Measurements from ENCODE around the gene GEMIN4.

DNA sequence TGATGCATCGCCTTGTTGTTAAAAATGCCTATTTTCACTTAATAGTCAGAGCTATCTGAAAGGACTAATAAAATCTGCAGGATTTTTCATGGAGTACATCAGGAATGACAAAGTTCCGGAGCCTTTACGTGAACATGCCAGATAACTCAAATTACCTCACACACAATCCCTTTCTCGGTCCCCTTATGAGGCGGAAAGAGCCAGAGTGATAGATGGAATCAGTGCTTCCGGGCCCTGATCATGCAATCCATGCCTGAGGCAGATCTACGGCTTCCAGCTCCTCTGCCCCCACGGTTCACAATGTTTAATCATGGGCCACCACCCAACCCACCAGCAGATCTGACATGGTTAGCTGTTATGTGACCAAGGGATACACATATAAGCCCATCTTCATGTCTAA lies 54.4 kb downstream of the GEMIN4 start:
- TF ChIP-seq, protein P1, sequence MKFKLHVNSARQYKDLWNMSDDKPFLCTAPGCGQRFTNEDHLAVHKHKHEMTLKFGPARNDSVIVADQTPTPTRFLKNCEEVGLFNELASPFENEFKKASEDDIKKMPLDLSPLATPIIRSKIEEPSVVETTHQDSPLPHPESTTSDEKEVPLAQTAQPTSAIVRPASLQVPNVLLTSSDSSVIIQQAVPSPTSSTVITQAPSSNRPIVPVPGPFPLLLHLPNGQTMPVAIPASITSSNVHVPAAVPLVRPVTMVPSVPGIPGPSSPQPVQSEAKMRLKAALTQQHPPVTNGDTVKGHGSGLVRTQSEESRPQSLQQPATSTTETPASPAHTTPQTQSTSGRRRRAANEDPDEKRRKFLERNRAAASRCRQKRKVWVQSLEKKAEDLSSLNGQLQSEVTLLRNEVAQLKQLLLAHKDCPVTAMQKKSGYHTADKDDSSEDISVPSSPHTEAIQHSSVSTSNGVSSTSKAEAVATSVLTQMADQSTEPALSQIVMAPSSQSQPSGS (CRISPR knock-in tag; IDR thresholded peaks at IDR 0.05; ENCODE audit: borderline replicate concordance, low read depth), result no peak
- TF ChIP-seq GTF2I (CRISPR knock-in tag; conservative IDR thresholded peaks at IDR 0.05), result no peak
- TF ChIP-seq, protein P2, sequence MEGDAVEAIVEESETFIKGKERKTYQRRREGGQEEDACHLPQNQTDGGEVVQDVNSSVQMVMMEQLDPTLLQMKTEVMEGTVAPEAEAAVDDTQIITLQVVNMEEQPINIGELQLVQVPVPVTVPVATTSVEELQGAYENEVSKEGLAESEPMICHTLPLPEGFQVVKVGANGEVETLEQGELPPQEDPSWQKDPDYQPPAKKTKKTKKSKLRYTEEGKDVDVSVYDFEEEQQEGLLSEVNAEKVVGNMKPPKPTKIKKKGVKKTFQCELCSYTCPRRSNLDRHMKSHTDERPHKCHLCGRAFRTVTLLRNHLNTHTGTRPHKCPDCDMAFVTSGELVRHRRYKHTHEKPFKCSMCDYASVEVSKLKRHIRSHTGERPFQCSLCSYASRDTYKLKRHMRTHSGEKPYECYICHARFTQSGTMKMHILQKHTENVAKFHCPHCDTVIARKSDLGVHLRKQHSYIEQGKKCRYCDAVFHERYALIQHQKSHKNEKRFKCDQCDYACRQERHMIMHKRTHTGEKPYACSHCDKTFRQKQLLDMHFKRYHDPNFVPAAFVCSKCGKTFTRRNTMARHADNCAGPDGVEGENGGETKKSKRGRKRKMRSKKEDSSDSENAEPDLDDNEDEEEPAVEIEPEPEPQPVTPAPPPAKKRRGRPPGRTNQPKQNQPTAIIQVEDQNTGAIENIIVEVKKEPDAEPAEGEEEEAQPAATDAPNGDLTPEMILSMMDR (IDR thresholded peaks at IDR 0.05), result no peak
- no peak for TF ChIP-seq NR3C1 (CRISPR knock-in tag; conservative IDR thresholded peaks at IDR 0.05; ENCODE audit: low read depth)
- no peak for TF ChIP-seq ELF4 (CRISPR knock-in tag; IDR thresholded peaks at IDR 0.05; ENCODE audit: low read depth)
- TF ChIP-seq, protein P3, sequence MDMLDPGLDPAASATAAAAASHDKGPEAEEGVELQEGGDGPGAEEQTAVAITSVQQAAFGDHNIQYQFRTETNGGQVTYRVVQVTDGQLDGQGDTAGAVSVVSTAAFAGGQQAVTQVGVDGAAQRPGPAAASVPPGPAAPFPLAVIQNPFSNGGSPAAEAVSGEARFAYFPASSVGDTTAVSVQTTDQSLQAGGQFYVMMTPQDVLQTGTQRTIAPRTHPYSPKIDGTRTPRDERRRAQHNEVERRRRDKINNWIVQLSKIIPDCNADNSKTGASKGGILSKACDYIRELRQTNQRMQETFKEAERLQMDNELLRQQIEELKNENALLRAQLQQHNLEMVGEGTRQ (CRISPR knock-in tag; IDR thresholded peaks at IDR 0.05), result no peak
- no peak for TF ChIP-seq NFYB (CRISPR knock-in tag; conservative IDR thresholded peaks at IDR 0.05; ENCODE audit: low read depth)
- TF ChIP-seq ZNF138 (CRISPR knock-in tag; conservative IDR thresholded peaks at IDR 0.05), result no peak
- no peak for TF ChIP-seq JUN (CRISPR knock-in tag; IDR thresholded peaks at IDR 0.05)
- TF ChIP-seq, protein P4, sequence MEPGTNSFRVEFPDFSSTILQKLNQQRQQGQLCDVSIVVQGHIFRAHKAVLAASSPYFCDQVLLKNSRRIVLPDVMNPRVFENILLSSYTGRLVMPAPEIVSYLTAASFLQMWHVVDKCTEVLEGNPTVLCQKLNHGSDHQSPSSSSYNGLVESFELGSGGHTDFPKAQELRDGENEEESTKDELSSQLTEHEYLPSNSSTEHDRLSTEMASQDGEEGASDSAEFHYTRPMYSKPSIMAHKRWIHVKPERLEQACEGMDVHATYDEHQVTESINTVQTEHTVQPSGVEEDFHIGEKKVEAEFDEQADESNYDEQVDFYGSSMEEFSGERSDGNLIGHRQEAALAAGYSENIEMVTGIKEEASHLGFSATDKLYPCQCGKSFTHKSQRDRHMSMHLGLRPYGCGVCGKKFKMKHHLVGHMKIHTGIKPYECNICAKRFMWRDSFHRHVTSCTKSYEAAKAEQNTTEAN (CRISPR knock-in tag; IDR thresholded peaks at IDR 0.05), result no peak
- TF ChIP-seq, protein P5, sequence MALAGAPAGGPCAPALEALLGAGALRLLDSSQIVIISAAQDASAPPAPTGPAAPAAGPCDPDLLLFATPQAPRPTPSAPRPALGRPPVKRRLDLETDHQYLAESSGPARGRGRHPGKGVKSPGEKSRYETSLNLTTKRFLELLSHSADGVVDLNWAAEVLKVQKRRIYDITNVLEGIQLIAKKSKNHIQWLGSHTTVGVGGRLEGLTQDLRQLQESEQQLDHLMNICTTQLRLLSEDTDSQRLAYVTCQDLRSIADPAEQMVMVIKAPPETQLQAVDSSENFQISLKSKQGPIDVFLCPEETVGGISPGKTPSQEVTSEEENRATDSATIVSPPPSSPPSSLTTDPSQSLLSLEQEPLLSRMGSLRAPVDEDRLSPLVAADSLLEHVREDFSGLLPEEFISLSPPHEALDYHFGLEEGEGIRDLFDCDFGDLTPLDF (CRISPR knock-in tag; IDR thresholded peaks at IDR 0.05), result no peak

Data from WTC11 (cell line).